NB4 (cell line): ENCODE results near the gene POLR2F.

ENCODE experiments used
- DNase-seq: peaks from one replicate; pipeline ENCODE4 v3.0.0; 2010; ENCODE audit warnings: low read depth
- H3K4me3 ChIP-seq: one replicate; pipeline ENCODE4 v1.5.1; 2011; ENCODE audit warnings: mild to moderate bottlenecking, low read depth, low read length, moderate library complexity
- MYC ChIP-seq: IDR thresholded peaks from 2 replicates; pipeline ENCODE4 v1.6.1; 2011; ENCODE audit warnings: low read depth, low read length
- POLR2A ChIP-seq: IDR thresholded peaks from 2 replicates; pipeline ENCODE4 v1.6.1; 2011; ENCODE audit warnings: mild to moderate bottlenecking; ENCODE audit not compliant: insufficient read length; ENCODE audit errors: extremely low read depth
- TF ChIP-seq, protein P1 (sequence below): IDR thresholded peaks from one replicate; pipeline ENCODE4 v1.5.1; 2012; ENCODE audit warnings: low read depth, low read length
- TF ChIP-seq, protein P2 (sequence below): IDR thresholded peaks from 2 replicates; pipeline ENCODE4 v1.6.1; 2011; ENCODE audit warnings: low read depth, low read length

Gene POLR2F

DNA sequence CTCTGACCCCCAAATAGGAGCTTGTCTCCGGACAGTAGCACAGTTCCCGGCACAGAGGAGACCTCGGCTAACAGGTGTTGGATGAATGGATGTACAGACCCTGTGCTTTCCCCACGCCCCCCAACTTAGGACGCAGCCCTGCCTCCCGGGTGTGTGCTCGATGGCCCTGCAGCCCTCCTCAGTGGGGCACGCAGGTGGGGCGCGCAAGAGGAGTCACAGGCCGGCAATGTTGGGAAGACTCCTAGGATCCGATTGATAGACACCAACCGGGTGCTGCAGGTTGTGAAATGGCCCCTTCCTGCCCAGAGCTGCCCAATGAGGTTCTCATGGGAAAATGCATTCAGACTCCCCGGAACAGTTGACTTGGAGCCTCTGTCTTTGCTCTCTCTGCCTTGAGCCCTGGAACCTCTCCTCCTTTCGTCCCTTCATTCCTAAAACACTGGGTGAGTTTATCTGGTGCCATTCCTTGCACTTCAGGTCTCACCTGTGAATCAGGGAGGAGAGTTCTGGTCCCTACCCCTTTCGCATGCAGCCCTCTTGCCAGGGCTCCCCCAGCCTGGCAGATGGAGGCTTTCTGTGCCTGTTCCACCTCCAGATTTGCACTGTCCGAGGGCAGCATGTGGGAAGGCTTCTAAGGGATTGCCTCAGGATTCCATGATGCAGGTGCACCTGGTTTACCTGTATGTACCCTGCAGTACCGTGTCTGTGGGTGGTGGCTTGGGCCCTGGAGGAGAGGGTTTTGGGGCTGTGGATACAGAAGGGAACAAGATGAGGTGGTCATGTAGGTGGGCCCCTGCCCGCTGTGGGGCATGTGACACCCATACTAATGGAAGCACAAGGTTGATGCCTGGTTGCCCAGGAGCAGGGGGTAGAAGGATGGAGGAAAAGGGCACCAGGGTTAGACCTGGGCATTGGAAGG, 46.2 kb upstream of the POLR2F start:
- DNase-seq = no peak
- TF ChIP-seq, protein P1, sequence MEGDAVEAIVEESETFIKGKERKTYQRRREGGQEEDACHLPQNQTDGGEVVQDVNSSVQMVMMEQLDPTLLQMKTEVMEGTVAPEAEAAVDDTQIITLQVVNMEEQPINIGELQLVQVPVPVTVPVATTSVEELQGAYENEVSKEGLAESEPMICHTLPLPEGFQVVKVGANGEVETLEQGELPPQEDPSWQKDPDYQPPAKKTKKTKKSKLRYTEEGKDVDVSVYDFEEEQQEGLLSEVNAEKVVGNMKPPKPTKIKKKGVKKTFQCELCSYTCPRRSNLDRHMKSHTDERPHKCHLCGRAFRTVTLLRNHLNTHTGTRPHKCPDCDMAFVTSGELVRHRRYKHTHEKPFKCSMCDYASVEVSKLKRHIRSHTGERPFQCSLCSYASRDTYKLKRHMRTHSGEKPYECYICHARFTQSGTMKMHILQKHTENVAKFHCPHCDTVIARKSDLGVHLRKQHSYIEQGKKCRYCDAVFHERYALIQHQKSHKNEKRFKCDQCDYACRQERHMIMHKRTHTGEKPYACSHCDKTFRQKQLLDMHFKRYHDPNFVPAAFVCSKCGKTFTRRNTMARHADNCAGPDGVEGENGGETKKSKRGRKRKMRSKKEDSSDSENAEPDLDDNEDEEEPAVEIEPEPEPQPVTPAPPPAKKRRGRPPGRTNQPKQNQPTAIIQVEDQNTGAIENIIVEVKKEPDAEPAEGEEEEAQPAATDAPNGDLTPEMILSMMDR = no peak
- TF ChIP-seq, protein P2, sequence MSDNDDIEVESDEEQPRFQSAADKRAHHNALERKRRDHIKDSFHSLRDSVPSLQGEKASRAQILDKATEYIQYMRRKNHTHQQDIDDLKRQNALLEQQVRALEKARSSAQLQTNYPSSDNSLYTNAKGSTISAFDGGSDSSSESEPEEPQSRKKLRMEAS = no peak
- TF ChIP-seq MYC (no peak), POLR2A (no peak)
- peak overlapping the region; percentile 36 for H3K4me3 ChIP-seq

DNA sequence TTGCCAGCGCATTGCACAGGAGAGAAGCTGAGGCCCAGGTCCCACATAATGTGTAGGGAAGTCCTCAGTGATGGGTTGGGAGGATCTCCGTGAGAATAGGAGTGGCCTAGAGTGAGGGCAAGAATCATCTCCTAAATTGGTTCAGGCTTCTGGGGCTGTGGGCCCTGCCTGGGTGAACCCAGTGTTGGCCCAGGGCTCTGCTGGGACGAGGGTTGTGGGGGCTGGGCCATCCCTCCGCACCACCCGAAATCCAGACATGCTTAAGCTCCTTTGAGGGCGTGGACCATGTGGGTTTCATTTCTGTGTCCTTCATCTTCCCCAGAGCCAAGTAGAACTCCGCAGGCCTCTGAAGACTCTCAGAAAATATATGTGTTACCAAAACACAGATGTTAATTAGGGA, 43.7 kb upstream of the POLR2F start:
- TF ChIP-seq, protein P1 = no peak
- no peak for TF ChIP-seq POLR2A
- TF ChIP-seq MYC = no peak
- TF ChIP-seq, protein P2 = no peak

DNA sequence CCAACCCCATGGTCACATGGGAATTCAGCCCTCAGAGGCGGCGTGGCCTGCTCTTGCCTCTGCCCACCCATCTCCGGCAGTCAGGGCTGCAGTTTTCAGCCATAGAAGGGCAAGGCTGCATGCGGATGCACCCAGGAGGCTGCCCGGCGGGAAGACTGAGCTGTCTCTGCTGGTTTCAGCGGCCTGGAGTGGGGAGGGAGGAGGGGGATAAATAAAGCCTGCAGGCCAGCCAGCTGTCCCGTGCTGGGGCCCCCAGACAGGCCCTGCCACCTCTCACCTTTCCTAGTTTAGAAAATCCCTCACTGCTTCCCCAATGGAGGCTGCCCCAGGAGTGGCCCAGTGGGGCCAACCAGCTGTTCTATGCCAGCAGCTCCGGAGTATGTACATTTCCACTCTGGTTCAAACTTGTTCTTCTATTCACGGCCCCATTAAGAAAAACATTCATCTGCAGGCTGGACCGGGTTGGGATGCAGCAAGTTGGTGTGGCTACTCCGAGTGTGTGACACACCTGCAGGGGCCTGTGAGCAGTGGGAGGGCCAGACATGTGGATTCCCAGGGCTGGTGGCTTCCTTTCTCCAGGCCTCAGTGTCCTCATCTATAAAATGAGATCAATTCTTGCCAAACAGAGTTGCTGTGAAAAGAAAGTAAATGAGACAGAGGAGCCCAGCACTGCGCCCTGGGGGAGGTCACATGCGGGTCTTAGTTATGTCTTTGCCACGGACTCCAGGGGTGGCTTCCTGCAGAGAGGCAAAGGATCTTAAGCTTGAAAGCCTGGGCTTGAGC, 42.4 kb upstream of the POLR2F start:
- no peak for DNase-seq
- H3K4me3 ChIP-seq = no peak overlapping the region
- no peak for TF ChIP-seq POLR2A
- TF ChIP-seq, protein P1 = no peak

More for the DNA sequence above, 43.7 kb upstream of the POLR2F start:
- no peak for DNase-seq
- H3K4me3 ChIP-seq = no peak overlapping the region

DNA sequence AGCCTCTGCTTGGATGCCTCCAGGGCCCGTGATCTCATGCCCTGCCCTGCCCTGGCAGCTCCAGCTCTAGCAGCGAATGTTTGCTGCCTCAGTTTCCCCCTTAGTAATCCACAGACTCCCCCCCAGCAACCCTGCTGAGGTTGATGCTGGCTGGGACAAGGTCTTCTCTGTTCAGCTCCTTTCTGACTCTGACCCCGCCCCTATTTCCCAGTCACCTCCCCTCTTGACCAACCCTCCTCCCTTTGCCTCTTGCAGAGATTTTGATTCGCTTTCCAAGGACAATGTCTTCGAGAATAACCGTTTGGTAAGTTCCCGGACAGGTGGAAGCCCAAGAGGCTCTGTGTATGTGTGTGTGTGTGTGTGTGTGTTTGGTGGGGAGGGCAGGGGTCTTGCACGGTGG, 41.8 kb upstream of the POLR2F start:
- TF ChIP-seq POLR2A (no peak), MYC (no peak)
- TF ChIP-seq, protein P1 = no peak
- TF ChIP-seq, protein P2 = no peak
- no peak overlapping the region for H3K4me3 ChIP-seq
- no peak for DNase-seq

DNA sequence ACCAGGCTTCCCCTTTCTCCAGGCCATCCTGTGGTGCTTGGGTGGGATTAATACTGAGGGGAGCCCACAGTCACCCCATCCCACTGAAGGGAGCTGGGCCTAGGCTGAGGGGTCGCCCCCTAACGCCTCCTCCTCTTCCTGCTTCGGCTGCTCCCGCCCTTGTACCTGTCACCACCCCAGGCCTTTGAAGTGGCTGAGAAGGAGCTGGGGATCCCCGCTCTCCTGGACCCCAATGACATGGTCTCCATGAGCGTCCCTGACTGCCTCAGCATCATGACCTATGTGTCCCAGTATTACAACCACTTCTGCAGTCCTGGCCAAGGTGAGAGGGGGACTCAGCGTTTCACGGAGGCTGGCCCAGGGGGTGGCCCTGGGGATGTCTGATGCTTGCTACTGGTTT, 41.3 kb upstream of the POLR2F start:
- no peak overlapping the region for H3K4me3 ChIP-seq
- TF ChIP-seq, protein P1 = no peak
- TF ChIP-seq, protein P2 = no peak
- TF ChIP-seq MYC (no peak), POLR2A (no peak)
- DNase-seq = no peak
